ENCODE results near the gene LRRFIP1. TPM values are rescaled to one million over a fixed set of nuclear protein-coding genes. Genes with fewer than 3 reads are reported as not detected.
A peak's percentile ranks its signal among the peaks of the same experiment; 100 is the strongest.

LRRFIP1 gene
- total and polyA plus RNA-seq, 2 of the 13 experiments (the other 11 are each of a cell fraction or from before 2014, with no cell fraction given): 15.9 to 40.5 TPM

- TF ChIP-seq NRL (CRISPR knock-in tag; IDR thresholded peaks at IDR 0.05; ENCODE audit: borderline replicate concordance): no peak
- peak; percentile 17; the same call in 1 of the 2 replicates for TF ChIP-seq YEATS4 (CRISPR knock-in tag; IDR thresholded peaks at IDR 0.05; ENCODE audit: borderline replicate concordance)
- no peak for TF ChIP-seq LRRFIP1 (CRISPR knock-in tag; conservative IDR thresholded peaks at IDR 0.05)
- no peak for TF ChIP-seq SCMH1 (CRISPR knock-in tag; IDR thresholded peaks at IDR 0.05; ENCODE audit: borderline replicate concordance)
- no peak for TF ChIP-seq ZBTB8A (CRISPR knock-in tag; IDR thresholded peaks at IDR 0.05; ENCODE audit: borderline replicate concordance, low read depth)
- no peak for TF ChIP-seq ZBTB40 (IDR thresholded peaks at IDR 0.05)
- no peak for TF ChIP-seq ZBTB40 (CRISPR knock-in tag; IDR thresholded peaks at IDR 0.05)
- no peak for TF ChIP-seq SIX4 (CRISPR knock-in tag; IDR thresholded peaks at IDR 0.05)
- TF ChIP-seq KDM5A (IDR thresholded peaks at IDR 0.05; ENCODE audit: borderline replicate concordance, low read length): no peak
- no peak for TF ChIP-seq ZFP36L1 (CRISPR knock-in tag; IDR thresholded peaks at IDR 0.05)
- no peak for TF ChIP-seq FOXO4 (CRISPR knock-in tag; conservative IDR thresholded peaks at IDR 0.05)
- TF ChIP-seq RBM22 (optimal IDR thresholded peaks at IDR 0.05; ENCODE audit: low read length): no peak
- no peak for TF ChIP-seq CENPX (CRISPR knock-in tag; IDR thresholded peaks at IDR 0.05)
- no peak for TF ChIP-seq ZNF556 (CRISPR knock-in tag; IDR thresholded peaks at IDR 0.05; ENCODE audit: borderline replicate concordance)
- peak; percentile 29; the same call in 1 of the 2 replicates for TF ChIP-seq MAX (IDR thresholded peaks at IDR 0.05)
- no peak for TF ChIP-seq NFYC (CRISPR knock-in tag; IDR thresholded peaks at IDR 0.05)
- no peak for TF ChIP-seq EP300 (IDR thresholded peaks at IDR 0.05; ENCODE audit: low read depth in 2 of 2, low read length in 2 of 2)
- TF ChIP-seq EP300 (CRISPR knock-in tag; IDR thresholded peaks at IDR 0.05; ENCODE audit: borderline replicate concordance): no peak
These were observed 104.7 kb downstream of the LRRFIP1 start (continued) for GRCh38 chr2:237732070-237732469.

Measured in HepG2 (cell line).